ENCODE measurements around the gene PLK2.

The PLK2 gene

DNA sequence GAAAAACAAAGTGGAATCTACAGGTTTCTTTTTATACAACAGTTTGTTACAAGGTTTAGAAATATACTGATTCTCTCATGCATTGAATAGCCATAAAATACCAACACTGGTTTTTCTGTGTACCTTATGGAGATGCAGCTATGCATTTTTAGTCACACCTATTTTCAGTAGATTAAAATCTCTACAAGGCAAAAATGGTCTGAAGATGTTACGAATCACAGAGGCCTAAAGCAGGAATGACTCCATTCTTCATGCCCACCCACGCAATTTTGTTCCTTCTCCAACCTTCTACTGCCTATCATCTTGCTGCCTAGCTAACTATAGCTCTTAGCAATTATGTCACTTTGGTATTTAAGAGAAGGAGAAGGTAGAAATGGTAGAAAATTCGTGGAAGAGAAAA lies 9.9 kb downstream of the PLK2 start:
- no peak for DNase-seq (ENCODE audit: low read depth)

DNA sequence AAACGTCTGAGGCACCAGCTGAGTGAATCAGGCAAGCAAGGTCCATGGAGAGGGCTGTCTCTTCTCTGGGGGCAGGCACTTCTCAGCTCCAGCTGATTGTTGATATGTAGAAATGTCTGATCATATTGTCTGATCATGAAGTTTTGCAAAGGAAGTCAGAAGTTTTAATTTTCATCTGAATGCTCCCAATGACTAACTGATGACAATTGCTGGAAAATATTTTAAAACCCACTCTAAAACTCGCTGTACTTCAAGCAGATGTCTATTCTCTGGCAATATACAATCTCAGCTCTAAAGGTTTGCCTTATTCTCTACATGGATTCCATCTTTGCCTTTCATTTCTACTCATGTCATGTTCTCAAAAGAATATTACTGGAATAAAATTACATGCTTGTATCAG lies 12.7 kb downstream of the PLK2 start:
- no peak for DNase-seq (ENCODE audit: low read depth)

DNA sequence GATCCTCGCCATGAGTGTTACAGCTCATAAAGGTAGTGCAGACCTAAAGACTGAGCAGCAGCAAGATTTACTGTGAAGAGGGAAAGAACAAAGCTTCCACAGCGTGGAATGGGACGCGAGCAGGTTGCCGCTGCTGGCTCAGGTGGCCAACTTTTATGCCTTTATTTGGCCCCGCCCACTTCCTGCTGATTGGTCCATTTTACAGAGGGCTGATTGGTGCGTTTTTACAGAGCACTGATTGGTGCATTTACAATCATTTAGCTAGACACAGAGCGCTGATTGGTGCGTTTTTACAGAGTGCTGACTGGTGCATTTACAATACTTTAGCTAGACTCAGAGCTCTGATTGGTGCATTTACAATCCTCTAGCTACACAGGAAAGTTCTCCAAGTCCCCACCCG lies 13.9 kb downstream of the PLK2 start:
- DNase-seq (ENCODE audit: low read depth), result no peak

DNA sequence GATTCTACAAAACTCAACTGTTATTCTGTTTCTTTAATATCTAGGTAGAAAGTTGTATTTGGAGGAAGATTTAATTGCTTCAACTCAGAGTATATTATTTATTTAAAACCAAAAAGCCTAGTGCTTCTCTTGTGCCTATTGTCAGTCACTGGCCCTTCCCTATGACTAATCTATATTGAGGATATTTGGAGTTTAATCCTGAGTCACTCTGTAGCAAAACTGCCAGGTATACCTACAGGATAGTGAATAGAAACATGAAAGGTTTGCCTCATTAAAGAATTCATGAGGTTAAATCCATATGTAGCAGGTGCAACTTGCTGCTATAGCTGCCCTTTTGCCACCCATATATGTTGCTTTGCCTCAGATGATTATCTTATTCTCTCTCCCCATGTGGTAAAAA lies 15.1 kb downstream of the PLK2 start:
- DNase-seq (ENCODE audit: low read depth), result no peak

DNA sequence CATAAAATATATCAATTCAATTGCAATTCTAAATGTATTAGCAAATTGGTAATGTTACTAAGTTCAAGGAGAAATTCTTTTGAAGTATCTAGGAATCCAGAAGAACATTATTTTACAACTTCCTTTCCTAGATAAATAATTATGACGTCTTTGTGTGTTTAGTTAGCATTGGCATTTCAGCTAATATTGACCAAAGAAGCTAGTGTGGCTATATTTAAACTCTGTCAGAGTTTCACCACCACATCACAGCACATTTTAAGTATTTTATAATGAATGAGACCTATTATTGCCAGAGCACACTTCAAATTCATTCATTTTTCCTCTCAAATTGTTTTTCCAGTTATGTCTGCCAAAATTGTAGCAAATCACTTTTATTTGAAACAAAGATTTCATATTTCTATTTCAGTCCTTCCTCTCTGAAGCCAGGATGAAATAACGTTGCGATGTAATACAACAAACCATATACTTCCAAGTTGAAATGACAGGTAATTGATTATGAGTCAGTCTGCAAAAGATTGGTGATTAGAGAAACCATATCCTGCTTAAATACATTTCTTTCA lies 18.9 kb downstream of the PLK2 start:
- DNase-seq (ENCODE audit: low read depth), result no peak

DNA sequence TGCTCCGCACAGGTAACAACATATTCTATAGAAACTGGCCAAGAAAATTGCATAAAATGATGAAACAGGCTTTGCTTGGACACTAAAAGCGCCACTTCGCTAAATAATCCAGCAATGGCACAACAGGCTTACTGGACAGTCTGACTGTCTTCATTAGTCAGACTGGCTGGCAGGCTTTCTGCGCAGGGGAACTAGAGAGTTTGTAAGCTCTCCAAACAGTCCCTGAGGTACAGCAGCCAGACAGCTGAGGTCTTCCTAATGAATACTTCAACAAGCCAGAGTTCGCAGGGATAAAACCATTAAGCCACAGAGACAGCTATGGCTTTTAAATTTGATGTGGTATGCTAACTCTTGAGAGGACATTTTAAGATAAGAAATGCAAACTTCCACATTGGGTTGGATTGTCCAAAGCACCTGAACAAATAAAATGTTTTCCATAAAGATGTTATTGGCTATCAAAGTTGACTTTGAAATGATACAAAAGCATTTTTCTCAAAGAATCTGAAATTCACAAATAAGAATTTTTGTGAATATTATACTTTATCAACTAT lies 20.7 kb downstream of the PLK2 start:
- DNase-seq (ENCODE audit: low read depth), result no peak

DNA sequence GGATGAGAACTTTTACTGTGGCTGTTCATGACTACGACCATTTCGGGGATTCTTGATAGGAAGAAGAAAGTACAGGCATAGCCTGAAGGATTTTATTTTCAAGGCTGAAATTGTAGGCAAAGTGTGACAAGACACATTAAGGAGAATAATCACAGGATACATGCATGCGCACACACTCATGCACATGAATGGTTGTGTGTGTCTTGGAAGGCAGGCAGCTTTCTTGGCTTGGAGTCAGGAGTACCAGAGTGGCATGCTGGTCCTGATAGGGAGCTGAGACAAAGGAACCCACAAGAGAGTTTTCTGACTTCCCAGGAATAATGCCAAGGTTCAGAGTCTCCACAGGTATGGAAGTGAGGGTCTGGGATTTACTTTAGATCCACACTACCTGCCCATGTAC lies 22.2 kb downstream of the PLK2 start:
- no peak for DNase-seq (ENCODE audit: low read depth)

DNA sequence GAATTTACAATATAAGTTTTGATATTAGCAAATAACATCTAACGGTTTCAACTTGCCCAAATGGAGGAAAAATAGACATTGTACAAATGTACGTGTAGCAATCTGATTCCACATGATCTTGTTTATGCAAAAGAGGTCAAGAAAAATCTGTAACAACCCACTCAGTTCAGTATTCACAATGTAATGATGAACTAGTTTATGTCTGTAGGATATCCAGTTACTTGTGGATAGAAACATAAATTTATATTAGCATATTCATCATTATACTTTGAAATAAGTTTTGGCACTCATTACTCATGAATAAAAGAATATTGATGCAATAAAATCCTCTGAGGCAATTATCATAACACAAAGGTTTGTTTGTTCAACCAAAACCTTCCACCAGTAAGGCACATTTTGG lies 28.1 kb downstream of the PLK2 start:
- DNase-seq (ENCODE audit: low read depth), result no peak

DNA sequence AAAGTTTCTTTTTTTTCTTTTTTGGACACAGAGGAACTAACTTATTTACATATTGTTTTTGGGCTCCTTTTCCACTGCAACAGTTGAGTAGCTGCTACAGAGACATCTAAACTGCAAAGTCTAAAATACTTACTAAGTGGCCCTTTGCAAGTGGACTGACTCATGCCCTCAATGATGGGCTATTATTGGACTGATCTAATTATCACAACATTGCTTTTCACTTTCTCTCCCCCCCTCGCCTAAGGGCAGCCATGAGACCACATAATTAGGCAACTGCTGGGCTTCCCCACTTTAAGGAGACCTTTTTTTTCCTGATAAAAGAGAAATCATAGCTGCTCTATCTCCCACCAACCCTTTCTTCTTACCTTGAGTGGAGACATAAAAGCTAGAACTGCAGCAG lies 47.0 kb downstream of the PLK2 start:
- DNase-seq (ENCODE audit: low read depth), result no peak

DNA sequence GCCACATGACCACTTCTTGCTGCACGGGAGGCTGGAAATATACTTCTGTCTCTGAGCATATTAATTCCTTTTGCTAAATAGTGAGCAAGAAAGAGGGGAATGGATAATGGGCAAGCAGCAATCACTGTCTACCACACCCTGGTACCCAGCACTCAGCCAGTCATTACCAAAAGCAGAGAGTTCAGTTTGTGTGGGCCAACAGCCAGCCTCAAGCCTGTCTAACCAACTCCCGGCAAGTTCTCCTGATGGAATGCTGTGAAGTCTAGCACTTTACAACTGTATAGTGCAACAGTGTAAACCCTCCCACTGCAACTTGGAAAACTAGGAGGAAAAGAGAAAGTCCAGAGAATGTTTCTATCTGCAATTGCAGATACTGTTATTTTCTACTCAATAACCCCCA lies 47.8 kb downstream of the PLK2 start:
- no peak for DNase-seq (ENCODE audit: low read depth)

DNA sequence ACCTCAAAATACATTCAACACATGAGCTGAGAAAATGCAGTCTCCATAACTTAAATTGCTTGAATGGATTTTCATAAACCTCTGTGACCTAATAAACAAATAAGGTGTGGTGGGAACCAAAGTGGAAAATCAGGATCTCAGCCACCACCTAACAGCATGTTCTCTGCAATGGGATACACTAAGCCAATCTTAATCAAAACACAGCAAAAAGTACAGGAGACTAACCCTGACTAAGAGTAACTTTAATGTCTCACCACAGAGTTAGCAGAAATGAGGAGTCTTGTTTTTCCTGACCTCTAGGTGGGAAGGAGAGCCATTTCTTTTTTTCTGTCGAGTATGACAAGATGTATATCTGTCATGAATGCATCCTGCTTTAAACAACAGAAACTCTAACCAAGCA lies 48.5 kb downstream of the PLK2 start:
- DNase-seq (ENCODE audit: low read depth), result no peak

DNA sequence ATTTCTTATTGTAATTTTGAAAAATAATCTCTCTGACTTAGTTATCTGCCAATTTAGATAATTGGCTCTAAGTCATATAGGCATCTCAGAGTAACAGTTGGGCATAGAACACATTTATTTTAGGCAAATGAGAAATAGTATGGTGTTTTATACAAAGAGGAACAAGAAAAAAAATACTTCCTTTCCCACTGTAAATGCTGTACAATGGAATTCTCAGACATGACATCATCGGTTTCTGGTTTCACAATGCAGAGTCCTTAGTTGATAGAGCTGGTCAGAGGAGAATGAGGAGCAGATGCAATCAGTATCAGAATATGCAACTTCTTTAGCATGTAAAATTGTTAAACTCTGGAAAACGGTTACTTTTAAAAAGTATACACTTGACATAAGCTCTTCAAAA lies 49.4 kb downstream of the PLK2 start:
- DNase-seq (ENCODE audit: low read depth), result no peak

DNA sequence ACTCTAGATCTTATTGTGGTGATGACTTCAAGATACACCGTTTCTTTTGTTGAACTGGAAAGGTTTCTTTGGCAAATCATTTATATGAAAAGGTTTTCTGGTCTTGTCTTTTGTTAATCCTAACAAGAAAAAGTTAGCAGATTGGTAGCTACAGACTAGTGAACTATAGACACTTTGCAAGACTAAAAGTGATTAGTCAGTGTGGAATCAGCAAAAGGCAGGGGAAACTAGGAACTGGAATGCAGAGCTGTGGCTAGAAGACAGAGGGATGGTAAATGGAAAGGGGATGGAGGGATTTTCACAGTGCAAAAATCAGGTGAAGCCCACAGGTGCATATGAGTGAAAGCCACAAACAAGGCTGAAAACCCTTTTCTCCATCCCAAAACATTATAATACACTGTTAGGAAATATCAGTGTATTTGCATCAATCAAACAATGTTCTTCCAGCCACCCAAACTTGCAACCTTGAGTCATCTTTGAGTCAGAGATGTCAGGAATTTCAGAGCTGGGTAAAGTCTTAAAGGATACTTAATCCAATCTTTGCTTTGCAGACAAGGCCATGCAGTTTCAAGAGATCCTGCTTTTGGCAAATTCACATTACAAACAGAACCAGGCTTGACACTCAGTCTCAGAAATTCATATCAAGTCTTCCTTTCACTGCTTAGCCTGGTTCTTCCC lies 52.7 kb downstream of the PLK2 start:
- DNase-seq (ENCODE audit: low read depth), result no peak

DNA sequence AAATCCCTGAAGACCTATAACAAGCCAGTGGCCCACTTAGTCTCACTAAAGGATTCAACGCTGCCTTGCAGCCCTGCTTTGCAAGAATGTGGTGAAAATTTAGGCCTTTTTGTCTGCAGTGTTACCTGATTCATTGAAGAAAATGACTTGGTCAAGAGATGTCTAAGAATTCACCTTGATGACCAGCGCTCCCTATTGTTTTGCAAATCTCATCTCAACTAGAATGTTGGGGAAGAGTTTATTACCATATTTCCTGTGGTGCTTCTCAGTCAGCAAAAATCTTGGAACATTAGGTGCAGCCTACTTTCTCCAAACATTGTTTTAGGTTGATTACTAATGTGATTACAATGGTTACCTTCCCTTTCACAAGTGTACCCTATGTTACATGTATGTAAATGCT lies 53.5 kb downstream of the PLK2 start:
- DNase-seq (ENCODE audit: low read depth), result no peak

DNA sequence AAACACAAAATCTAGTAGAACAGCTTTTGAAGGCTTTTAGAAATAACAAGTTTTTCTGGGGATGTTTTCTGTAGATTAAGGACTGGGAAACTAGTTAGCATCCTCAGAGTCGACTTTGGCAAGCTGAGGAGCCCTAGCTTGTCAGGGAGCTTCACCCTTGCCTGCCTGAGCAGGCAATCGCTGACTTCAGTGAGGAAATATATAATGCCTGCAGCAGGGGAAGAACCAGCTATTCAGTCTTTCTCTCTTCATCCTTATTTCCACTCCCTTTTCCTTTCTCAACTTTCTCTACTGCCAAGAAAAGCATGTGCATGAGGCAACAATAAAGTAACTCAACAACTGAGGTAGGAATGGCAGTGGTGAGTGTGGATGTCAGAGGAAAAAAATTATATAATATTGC lies 54.7 kb downstream of the PLK2 start:
- DNase-seq (ENCODE audit: low read depth), result no peak

DNA sequence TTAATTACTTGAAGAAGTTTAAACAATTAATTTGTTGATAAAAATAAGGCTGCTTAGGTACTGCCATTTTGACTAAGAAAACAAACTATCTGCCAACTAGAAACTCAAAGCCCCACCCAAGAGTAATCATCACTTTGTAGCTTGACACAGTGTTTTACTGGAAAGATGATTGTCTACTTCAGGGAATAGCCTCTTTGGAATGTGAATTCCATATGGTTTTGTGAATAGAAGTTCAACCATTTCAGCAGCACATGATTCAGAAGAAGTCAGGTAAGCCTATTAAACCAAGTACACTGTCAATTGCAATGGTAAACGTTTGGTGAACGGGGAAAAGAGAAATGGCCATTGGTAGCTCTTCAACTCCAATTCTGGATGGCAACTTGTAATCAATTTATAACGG lies 55.2 kb downstream of the PLK2 start:
- DNase-seq (ENCODE audit: low read depth), result no peak
